Gastroesophageal sphincter (tissue), 3 donors: ENCODE measurements around the gene PCIF1.

Experiments
- POLR2AphosphoS5 ChIP-seq: sonication (generic); formaldehyde crosslinking; IDR thresholded peaks from one replicate; pipeline ENCODE4 v1.6.1; 2017; ENCODE audit warnings: antibody characterized with exemption
- TF ChIP-seq, protein P1 (sequence below), 4 experiments: fragments of 200-600 bp in 2 of 4; fragments of 450-650 bp in 2 of 4; sonication (generic) in 1 of 4; IDR thresholded peaks; one replicate each; pipeline ENCODE4 v1.5.1; 2017 to 2019; ENCODE audit warnings: antibody characterized with exemption in 4 of 4, mild to moderate bottlenecking in 2 of 4, moderate library complexity in 2 of 4

DNA sequence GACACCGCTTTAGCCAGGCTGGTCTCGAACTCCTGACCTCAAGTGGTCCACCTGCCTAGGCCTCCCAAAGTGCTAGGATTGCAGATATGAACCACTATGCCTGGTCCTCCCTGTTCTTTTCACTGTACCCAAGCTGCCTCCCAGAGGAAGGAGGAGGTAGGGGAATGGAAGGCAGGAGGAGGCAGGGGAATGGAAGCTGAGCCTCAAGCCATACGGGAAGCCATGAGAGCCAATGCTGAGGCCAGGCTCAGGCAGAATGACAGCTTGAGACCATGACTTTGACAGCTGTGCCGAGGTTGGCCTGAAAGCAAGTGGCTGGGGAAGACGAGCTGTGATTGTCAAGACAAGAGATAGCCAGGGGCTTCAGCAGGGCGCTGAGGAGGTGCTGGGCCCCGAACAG, 51.1 kb downstream of the PCIF1 start:
- TF ChIP-seq, protein P1, sequence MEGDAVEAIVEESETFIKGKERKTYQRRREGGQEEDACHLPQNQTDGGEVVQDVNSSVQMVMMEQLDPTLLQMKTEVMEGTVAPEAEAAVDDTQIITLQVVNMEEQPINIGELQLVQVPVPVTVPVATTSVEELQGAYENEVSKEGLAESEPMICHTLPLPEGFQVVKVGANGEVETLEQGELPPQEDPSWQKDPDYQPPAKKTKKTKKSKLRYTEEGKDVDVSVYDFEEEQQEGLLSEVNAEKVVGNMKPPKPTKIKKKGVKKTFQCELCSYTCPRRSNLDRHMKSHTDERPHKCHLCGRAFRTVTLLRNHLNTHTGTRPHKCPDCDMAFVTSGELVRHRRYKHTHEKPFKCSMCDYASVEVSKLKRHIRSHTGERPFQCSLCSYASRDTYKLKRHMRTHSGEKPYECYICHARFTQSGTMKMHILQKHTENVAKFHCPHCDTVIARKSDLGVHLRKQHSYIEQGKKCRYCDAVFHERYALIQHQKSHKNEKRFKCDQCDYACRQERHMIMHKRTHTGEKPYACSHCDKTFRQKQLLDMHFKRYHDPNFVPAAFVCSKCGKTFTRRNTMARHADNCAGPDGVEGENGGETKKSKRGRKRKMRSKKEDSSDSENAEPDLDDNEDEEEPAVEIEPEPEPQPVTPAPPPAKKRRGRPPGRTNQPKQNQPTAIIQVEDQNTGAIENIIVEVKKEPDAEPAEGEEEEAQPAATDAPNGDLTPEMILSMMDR (IDR thresholded peaks at IDR 0.05) = no peak
- TF ChIP-seq POLR2AphosphoS5 = no peak
